GM21526 (cell line): ENCODE data around the gene SKIL.

Experiments used
- ATAC-seq: cut with Tn5 transposase; IDR thresholded peaks from one replicate; pipeline ENCODE4 v1.9.1; 2021; ENCODE audit warnings: moderate library complexity; ENCODE audit not compliant: unreplicated experiment, low FRiP score

The SKIL gene

GRCh38 chr3:170350515-170351413 is 6.8 kb upstream of the SKIL start:
- no peak for ATAC-seq

- ATAC-seq, result no peak
These were observed 4.6 kb upstream of the SKIL start for GRCh38 chr3:170352936-170353335.

- ATAC-seq, result no peak
These were observed 4.0 kb upstream of the SKIL start for GRCh38 chr3:170353485-170353884.

DNA sequence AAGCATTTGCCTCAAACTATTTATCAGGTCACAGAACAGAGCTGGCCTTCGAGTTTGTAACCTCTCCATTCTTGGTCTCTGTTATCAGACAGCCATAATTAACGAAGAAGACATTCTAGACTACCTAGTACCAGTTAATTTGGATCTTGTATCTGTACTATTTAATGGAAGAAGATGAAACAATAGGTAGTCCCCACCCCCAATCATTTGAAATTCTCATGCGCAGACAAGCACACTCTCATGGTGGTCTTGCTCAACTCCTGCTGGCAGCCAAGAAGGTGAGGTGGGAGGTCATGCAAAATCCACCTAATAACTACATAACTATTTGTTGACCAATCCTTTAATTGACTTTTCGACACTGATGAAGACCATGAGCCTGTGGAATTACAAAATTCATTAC is 2.8 kb upstream of the SKIL start:
- no peak for ATAC-seq

GRCh38 chr3:170355738-170356595 is 1.5 kb upstream of the SKIL start:
- peak; percentile 15 for ATAC-seq

GRCh38 chr3:170356596-170357175 is 829 bp upstream of the SKIL start:
- ATAC-seq, result peak; percentile 39

DNA sequence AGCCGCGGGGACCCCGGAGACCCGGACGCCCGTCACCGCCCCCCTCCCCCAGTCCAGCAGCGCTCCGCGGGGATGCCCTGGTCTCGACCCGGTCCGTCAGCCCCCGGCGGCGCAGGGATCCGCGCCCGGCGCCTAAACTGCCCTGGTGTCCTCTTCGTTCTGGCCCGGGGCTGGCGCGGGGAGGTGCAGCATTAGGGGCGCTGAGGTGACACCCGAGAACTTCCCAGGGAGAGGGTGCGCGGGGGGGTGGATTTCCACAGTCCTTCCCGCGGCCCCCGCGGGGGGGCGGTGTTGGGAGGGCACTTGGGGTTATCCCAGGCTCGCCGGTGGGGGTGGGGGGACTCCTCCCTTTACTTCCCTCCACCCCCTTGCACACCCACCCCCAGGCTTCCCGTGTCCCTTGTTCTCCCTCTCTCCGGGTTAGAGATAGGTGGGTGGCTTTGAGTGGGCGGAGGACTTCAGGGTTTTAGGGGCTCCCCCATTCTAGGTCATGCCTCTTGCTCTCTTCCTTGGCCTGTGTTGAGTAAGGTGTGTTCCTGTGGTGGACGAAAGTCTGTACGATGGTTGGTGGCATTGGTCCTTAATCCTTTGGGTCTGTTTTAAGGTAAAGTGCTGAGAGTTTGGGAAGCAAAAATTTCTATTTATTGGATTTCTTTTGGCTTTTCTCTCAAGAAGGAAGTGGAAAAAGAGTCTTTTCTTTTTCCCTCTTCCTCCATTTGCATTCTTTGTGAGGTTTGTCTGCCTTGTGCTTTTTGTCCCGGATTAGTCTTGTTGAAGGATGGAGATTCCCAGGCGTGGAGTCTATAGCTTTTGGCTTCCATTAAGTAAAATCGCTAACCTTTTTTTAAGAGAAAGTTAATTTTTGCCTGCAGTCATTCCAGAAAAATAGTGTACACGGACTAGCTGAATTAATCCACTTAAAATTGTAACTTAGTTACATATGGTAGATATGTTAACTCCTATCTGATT is 811 bp downstream of the SKIL start:
- peak; percentile 12 for ATAC-seq

DNA sequence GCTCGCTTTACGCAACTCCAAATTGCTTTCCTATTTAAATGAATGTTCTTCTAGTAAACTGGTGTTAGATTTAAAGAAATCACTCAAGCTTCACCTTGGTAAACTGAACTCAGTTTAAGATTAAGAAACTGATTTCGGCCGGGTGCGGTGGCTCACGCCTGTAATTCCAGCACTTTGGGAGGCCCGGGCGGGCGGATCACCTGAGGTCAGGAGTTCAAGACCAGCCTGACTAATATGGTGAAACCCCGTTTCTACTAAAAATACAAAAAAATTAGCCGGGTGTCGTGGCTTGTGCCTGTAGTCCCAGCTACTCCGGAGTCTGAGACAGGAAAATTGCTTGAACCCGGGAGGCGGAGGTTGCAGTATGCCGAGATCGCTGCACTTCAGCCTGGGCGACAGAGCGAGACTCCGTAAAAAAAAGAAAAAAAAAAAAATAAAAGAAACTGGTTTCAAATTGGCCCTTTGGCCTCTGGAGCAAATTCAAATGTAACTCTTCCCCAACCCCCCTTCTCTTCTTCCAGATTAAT is 1.7 kb downstream of the SKIL start:
- no peak for ATAC-seq

DNA sequence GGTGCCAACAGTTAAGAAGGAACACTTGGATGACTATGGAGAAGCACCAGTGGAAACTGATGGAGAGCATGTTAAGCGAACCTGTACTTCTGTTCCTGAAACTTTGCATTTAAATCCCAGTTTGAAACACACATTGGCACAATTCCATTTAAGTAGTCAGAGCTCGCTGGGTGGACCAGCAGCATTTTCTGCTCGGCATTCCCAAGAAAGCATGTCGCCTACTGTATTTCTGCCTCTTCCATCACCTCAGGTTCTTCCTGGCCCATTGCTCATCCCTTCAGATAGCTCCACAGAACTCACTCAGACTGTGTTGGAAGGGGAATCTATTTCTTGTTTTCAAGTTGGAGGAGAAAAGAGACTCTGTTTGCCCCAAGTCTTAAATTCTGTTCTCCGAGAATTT is 3.0 kb downstream of the SKIL start:
- ATAC-seq, result no peak

DNA sequence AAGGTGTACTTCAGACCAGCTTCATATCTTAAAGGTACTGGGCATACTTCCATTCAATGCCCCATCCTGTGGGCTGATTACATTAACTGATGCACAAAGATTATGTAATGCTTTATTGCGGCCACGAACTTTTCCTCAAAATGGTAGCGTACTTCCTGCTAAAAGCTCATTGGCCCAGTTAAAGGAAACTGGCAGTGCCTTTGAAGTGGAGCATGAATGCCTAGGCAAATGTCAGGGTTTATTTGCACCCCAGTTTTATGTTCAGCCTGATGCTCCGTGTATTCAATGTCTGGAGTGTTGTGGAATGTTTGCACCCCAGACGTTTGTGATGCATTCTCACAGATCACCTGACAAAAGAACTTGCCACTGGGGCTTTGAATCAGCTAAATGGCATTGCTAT is 3.4 kb downstream of the SKIL start:
- ATAC-seq, result no peak

DNA sequence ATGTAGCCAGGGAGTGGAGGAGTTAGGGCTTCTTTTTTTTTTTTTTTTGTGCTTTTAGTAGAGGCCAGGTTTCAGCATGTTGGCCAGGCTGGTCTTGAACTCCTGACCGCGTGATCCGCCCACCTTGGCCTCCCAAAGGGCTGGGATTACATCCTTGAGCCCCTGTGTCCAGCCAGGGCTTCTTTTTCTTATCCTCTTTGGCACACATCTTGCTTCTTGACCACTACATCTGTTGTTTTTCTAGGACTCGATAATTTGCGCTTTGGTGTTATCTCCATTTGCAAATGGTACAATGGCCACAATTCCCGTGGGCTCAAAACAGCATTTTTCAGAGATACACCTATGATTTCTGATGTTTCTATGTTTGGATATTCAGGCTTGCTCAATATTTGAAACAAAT is 4.2 kb downstream of the SKIL start:
- no peak for ATAC-seq

GRCh38 chr3:170363471-170363994 is 6.0 kb downstream of the SKIL start:
- ATAC-seq, result no peak

DNA sequence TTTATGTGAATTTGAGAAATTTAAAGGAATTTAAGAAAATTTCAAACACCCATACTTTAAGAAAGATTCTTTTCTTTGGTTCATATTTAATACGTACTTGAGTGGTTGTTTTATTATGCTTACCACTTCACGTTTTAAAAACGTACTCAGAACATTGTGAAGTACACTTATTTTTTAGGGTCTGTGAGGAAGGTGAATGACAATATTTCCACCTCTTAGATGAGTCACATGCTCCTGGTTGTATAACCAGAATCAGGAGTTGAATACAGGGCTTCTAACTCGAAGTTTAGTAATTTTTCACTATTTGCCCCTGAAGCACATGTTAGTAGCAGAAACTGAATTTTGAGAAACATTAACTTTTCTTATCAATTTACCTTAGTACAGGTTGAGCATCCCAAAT is 7.5 kb downstream of the SKIL start:
- no peak for ATAC-seq

DNA sequence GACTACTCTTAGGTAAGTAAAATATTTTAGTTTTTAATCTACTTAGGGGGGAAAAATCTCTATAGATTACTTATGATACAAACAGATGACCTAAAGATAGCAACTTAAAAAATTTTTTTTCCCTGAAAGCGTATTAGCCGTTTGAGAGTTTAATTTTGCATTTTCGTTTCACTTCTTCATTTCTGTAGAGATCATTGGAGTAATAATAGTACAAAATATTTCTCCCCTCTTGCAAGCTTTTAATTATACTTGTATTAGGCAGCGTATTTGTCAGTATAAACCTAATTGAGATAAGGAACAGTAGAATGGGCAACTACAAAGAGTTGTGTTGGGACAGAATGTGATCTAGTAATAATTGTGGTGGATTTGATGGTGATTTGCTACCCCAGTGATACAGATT is 10.3 kb downstream of the SKIL start:
- ATAC-seq, result no peak

- no peak for ATAC-seq
These were observed 11.4 kb downstream of the SKIL start for GRCh38 chr3:170368921-170369320.

GRCh38 chr3:170372190-170372879 is 14.8 kb downstream of the SKIL start:
- no peak for ATAC-seq

DNA sequence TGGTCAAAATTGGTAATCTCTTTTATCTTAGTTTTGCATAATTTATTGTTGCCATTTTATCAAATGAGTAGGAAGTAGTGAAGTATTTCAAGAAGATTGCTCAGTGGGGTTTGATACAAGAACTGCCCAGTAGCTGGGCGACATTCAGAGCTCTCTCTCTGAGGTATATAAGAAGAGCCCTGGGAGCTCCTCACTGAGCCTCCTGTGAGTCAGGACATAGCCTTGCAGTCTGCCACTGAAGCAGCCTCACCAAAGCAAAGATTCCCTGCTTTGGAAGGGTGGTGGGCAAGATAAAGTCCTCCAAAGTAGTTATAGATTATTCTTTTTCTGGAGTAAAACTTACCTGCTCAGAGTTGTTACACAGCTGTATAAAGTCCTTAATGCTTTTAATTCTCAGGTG is 26.1 kb downstream of the SKIL start:
- no peak for ATAC-seq

- no peak for ATAC-seq
These were observed 29.0 kb downstream of the SKIL start for GRCh38 chr3:170386468-170386867.

DNA sequence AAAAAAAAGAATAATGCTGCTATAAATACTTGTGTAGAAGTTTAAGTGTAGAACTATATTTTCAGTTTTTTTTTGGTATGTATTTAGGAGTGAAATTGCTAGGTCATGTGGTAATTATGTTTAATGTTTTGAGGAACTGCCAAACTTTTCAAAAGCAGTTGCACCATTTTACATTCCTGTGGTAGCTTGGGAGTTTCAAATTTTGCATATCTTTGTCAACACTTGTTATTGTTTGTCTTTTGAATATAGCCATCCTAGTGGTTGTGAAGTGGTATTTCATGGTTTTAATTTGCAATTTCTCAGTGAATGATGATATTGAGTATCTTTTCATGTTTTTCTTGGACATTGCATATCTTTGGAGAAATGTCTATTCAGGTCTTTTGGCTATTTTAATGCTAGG is 30.4 kb downstream of the SKIL start:
- no peak for ATAC-seq
